GM19328 (cell line): Measurements from ENCODE around the gene DGKD.
A peak's percentile ranks its signal among the peaks of the same experiment; 100 is the strongest.

Source experiments
- ATAC-seq: cut with Tn5 transposase; IDR thresholded peaks from one replicate; pipeline ENCODE4 v1.9.1; 2021; ENCODE audit warnings: mild to moderate bottlenecking, moderate library complexity; ENCODE audit not compliant: unreplicated experiment

The DGKD gene

GRCh38 chr2:233411162-233411561 is 56.9 kb downstream of the DGKD start:
- no peak for ATAC-seq

- no peak for ATAC-seq
These were observed 58.1 kb downstream of the DGKD start for GRCh38 chr2:233412405-233412804.

- ATAC-seq: no peak
These were observed 58.8 kb downstream of the DGKD start for GRCh38 chr2:233413046-233413445.

GRCh38 chr2:233413559-233414272 is 59.4 kb downstream of the DGKD start:
- ATAC-seq: no peak

- ATAC-seq: no peak
These were observed 60.0 kb downstream of the DGKD start for GRCh38 chr2:233414273-233414654.

GRCh38 chr2:233414777-233415570 is 60.7 kb downstream of the DGKD start:
- no peak for ATAC-seq

GRCh38 chr2:233416199-233416598 is 61.9 kb downstream of the DGKD start:
- no peak for ATAC-seq

GRCh38 chr2:233416706-233417105 is 62.4 kb downstream of the DGKD start:
- no peak for ATAC-seq

- ATAC-seq: no peak
These were observed 63.0 kb downstream of the DGKD start for GRCh38 chr2:233417282-233417681.

GRCh38 chr2:233418052-233418760 is 63.9 kb downstream of the DGKD start:
- ATAC-seq: no peak

GRCh38 chr2:233418761-233419546 is 64.7 kb downstream of the DGKD start:
- no peak for ATAC-seq

- ATAC-seq: no peak
These were observed 65.5 kb downstream of the DGKD start for GRCh38 chr2:233419602-233420391.

- ATAC-seq: no peak
These were observed 67.0 kb downstream of the DGKD start for GRCh38 chr2:233421091-233421816.

GRCh38 chr2:233422050-233422639 is 67.9 kb downstream of the DGKD start:
- ATAC-seq: peak; percentile 54

GRCh38 chr2:233422649-233423551 is 68.6 kb downstream of the DGKD start:
- ATAC-seq: no peak

GRCh38 chr2:233423552-233423860 is 69.2 kb downstream of the DGKD start:
- no peak for ATAC-seq

- ATAC-seq: no peak
These were observed 70.1 kb downstream of the DGKD start for GRCh38 chr2:233424154-233424951.
